SK-N-SH (cell line): ENCODE data around the gene CSRNP3. TPM values are rescaled to one million over a fixed set of nuclear protein-coding genes. Genes with fewer than 3 reads are reported as not detected.

Source experiments
- CTCF ChIA-PET: fragments of 300-600, 350-600 bp; formaldehyde crosslinking; extraction: SDS; loops from one replicate; lab custom pipeline; 2021; lab: Yijun Ruan, JAX
- POLR2A ChIA-PET: fragments of 350-600 bp; sonication (Branson Sonifier 250); formaldehyde crosslinking; extraction: SDS; loops from one replicate; lab custom pipeline; 2020; ENCODE audit warnings: antibody characterized with exemption, inconsistent platforms; lab: Yijun Ruan, JAX
- DNase-seq: peaks from one replicate; pipeline ENCODE4 v3.0.0; 2012
- H2AFZ ChIP-seq: fragments of 200-600 bp; sonication (generic); 2 replicates; pipeline ENCODE4 v1.8.1; 2016; ENCODE audit warnings: antibody characterized with exemption, mild to moderate bottlenecking, low read depth
- H3F3A ChIP-seq: fragments of 200-600 bp; sonication (generic); replicated peaks from 2 replicates; pipeline ENCODE3; 2016; ENCODE audit warnings: antibody characterized with exemption, mild to moderate bottlenecking; ENCODE audit not compliant: insufficient read depth
- H3K27ac ChIP-seq, 2 experiments: fragments of 200-500 bp in 1 of 2; fragments of 200-600 bp in 1 of 2; sonication (Bioruptor generic) in 1 of 2; sonication (generic), shearing (Covaris generic) in 1 of 2; 2 replicates each; pipeline versions ENCODE4 v1.5.1 to v1.6.1; 2014 to 2016; ENCODE audit warnings: low read depth in 2 of 2, inconsistent platforms in 1 of 2, low read length in 1 of 2, mild to moderate bottlenecking in 1 of 2, mixed read lengths in 1 of 2
- H3K27me3 ChIP-seq: fragments of 200-600 bp; sonication (generic), shearing (Covaris generic); 2 replicates; pipeline ENCODE4 v1.6.1; 2016; ENCODE audit warnings: mixed run types; ENCODE audit not compliant: insufficient read depth
- H3K36me3 ChIP-seq, 2 experiments: fragments of 200-500 bp in 1 of 2; fragments of 200-600 bp in 1 of 2; sonication (Bioruptor generic) in 1 of 2; sonication (generic) in 1 of 2; replicated peaks in 1 of 2; 2 replicates each; pipeline versions ENCODE3 to v1.5.1; 2014 to 2016; ENCODE audit warnings: low read length in 1 of 2, mild to moderate bottlenecking in 1 of 2; ENCODE audit not compliant: insufficient read depth in 2 of 2, control insufficient read depth in 1 of 2
- H3K4me1 ChIP-seq, 2 experiments: fragments of 200-500 bp in 1 of 2; fragments of 200-600 bp in 1 of 2; sonication (Bioruptor generic) in 1 of 2; sonication (generic), shearing (Covaris generic) in 1 of 2; 2 replicates each; pipeline versions ENCODE4 v1.5.1 to v1.6.1; 2014 to 2016; ENCODE audit warnings: low read depth in 1 of 2, low read length in 1 of 2, mixed run types in 1 of 2; ENCODE audit not compliant: insufficient read depth in 2 of 2, control insufficient read depth in 1 of 2
- H3K4me2 ChIP-seq: fragments of 200-600 bp; sonication (generic), shearing (Covaris generic); 2 replicates; pipeline ENCODE4 v1.6.1; 2017; ENCODE audit warnings: mixed run types
- H3K4me3 ChIP-seq, 2 experiments: fragments of 200-500 bp in 1 of 2; fragments of 200-600 bp in 1 of 2; sonication (Bioruptor generic) in 1 of 2; sonication (generic), shearing (Covaris generic) in 1 of 2; 2 replicates each; pipeline versions ENCODE4 v1.5.1 to v1.8.1; 2014 to 2016; ENCODE audit warnings: low read depth in 2 of 2, inconsistent platforms in 1 of 2, low read length in 1 of 2, mild to moderate bottlenecking in 1 of 2, mixed read lengths in 1 of 2, moderate library complexity in 1 of 2
- H3K79me2 ChIP-seq: fragments of 200-600 bp; sonication (generic); 2 replicates; pipeline ENCODE4 v1.8.1; 2017; ENCODE audit warnings: mild to moderate bottlenecking; ENCODE audit not compliant: insufficient read depth
- H3K9ac ChIP-seq: fragments of 200-600 bp; sonication (generic); 2 replicates; pipeline ENCODE4 v1.6.1; 2017; ENCODE audit warnings: mixed run types
- H3K9me2 ChIP-seq: fragments of 200-600 bp; sonication (generic); 2 replicates; pipeline ENCODE4 v1.6.1; 2017; ENCODE audit warnings: mixed run types
- H3K9me3 ChIP-seq: fragments of 200-600 bp; sonication (generic); 2 replicates; pipeline ENCODE4 v1.6.1; 2017; ENCODE audit warnings: mixed run types, mild to moderate bottlenecking, moderate library complexity
- H4K20me1 ChIP-seq: fragments of 200-600 bp; sonication (generic); 2 replicates; pipeline ENCODE4 v1.6.1; 2017; ENCODE audit warnings: mild to moderate bottlenecking, mixed run types; ENCODE audit not compliant: insufficient read depth
- FOSL2 ChIP-seq: IDR thresholded peaks from 2 replicates; pipeline ENCODE4 v1.4.0; 2012; ENCODE audit warnings: low read depth, mild to moderate bottlenecking, moderate library complexity, borderline replicate concordance
- GABPA ChIP-seq: IDR thresholded peaks from 2 replicates; pipeline ENCODE4 v1.4.0; 2012; ENCODE audit warnings: low read depth, mild to moderate bottlenecking
- GATA2 ChIP-seq: sonication (generic); formaldehyde crosslinking; IDR thresholded peaks from 2 replicates; pipeline ENCODE4 v1.5.0; 2020; ENCODE audit warnings: mild to moderate bottlenecking, missing genetic modification reagents
- JUND ChIP-seq: IDR thresholded peaks from 2 replicates; pipeline ENCODE4 v1.4.0; 2012
- POLR2AphosphoS5 ChIP-seq: IDR thresholded peaks from 2 replicates; pipeline ENCODE4 v1.6.1; 2012; ENCODE audit warnings: low read depth, low read length
- RAD21 ChIP-seq: IDR thresholded peaks from 2 replicates; pipeline ENCODE4 v1.6.1; 2012; ENCODE audit warnings: mild to moderate bottlenecking, low read length
- TCF12 ChIP-seq: IDR thresholded peaks from 2 replicates; pipeline ENCODE4 v1.4.0; 2012
- WGBS: methylation state at CpG from one replicate; pipeline ENCODE4 v1.1.6; 2017; ENCODE audit warnings: low lambda C conversion rate; 5-methylcytosine and 5-hydroxymethylcytosine counted together
- polyA plus RNA-seq, 3 experiments: library from polyadenylated mRNA; depleted of rRNA; stranded (reverse); fragments of >200 nt; gene quantifications; 2 replicates each; pipeline ENCODE4 v1.2.3, GENCODE V29; 2012
- TF ChIP-seq, protein P1 (sequence below): fragments of 150-350 bp; IDR thresholded peaks from 2 replicates; pipeline ENCODE4 v1.6.1; 2017; ENCODE audit warnings: antibody characterized with exemption, low read length, low read depth, borderline replicate concordance
- TF ChIP-seq, protein P2 (sequence below): IDR thresholded peaks from 2 replicates; pipeline ENCODE4 v1.4.0; 2012; ENCODE audit warnings: low read depth
- TF ChIP-seq, protein P3 (sequence below): IDR thresholded peaks from 2 replicates; pipeline ENCODE4 v1.6.1; 2012; ENCODE audit warnings: mild to moderate bottlenecking, low read depth, low read length, moderate library complexity
- TF ChIP-seq, protein P4 (sequence below): IDR thresholded peaks from 2 replicates; pipeline ENCODE4; 2012

CSRNP3 gene
- polyA plus RNA-seq, 1 of the 3 experiments (the other 2 are of a cell fraction), result 1.0 TPM

DNA sequence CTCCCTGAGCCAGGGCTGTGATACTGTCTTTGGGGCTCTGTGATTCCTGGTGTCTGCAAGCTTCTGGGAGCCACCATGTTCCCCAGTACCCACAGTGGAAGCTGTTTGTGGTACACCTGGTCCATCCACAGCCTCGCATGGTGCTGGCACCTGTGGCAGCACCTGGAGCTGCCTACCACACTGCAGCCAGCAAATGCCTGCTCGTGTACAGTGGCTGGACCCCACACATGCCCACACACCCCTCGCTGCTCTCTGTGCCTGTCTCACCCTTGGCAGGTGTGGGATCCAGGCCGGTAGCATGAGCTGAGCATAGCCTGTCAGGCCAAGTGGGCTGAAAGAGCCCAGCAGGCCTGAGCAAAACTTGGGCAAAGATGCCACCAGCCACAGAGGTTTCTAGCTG lies 41.8 kb upstream of the CSRNP3 start:
- ChIA-PET CTCF (interaction anchor here (1.3 kb wide), 1 partner anchor 24 kb away, joined by 4 read pairs; no protein-coding TSS in a partner anchor), POLR2A (no interaction called here)
- no peaks in the 10 kb centered on the region for H3K9me3 ChIP-seq
- peaks cover 3% of the 10 kb centered on the region for H3F3A ChIP-seq
- no peaks in the 10 kb centered on the region for H3K27me3 ChIP-seq
- H3K79me2 ChIP-seq, result no peaks in the 10 kb centered on the region
- H3K9ac ChIP-seq, result no peak overlapping the region
- no peak overlapping the region for H2AFZ ChIP-seq
- H3K4me2 ChIP-seq, result no peak overlapping the region
- no peak for DNase-seq
- H3K36me3 ChIP-seq, result no peaks in the 10 kb centered on the region
- H3K4me3 ChIP-seq, result no peak overlapping the region
- H3K27ac ChIP-seq, result no peak overlapping the region
- WGBS, result 100% methylated on average over 2 of the region's 4 CpGs
- no peaks in the 10 kb centered on the region for H3K9me2 ChIP-seq
- TF ChIP-seq GATA2 (CRISPR knock-in tag) (no peak), RAD21 (no peak), GABPA (no peak), TCF12 (no peak), FOSL2 (no peak), JUND (no peak)
- TF ChIP-seq, protein P1, sequence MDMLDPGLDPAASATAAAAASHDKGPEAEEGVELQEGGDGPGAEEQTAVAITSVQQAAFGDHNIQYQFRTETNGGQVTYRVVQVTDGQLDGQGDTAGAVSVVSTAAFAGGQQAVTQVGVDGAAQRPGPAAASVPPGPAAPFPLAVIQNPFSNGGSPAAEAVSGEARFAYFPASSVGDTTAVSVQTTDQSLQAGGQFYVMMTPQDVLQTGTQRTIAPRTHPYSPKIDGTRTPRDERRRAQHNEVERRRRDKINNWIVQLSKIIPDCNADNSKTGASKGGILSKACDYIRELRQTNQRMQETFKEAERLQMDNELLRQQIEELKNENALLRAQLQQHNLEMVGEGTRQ, result no peak
- TF ChIP-seq, protein P2, sequence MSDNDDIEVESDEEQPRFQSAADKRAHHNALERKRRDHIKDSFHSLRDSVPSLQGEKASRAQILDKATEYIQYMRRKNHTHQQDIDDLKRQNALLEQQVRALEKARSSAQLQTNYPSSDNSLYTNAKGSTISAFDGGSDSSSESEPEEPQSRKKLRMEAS, result no peak
- TF ChIP-seq, protein P3, sequence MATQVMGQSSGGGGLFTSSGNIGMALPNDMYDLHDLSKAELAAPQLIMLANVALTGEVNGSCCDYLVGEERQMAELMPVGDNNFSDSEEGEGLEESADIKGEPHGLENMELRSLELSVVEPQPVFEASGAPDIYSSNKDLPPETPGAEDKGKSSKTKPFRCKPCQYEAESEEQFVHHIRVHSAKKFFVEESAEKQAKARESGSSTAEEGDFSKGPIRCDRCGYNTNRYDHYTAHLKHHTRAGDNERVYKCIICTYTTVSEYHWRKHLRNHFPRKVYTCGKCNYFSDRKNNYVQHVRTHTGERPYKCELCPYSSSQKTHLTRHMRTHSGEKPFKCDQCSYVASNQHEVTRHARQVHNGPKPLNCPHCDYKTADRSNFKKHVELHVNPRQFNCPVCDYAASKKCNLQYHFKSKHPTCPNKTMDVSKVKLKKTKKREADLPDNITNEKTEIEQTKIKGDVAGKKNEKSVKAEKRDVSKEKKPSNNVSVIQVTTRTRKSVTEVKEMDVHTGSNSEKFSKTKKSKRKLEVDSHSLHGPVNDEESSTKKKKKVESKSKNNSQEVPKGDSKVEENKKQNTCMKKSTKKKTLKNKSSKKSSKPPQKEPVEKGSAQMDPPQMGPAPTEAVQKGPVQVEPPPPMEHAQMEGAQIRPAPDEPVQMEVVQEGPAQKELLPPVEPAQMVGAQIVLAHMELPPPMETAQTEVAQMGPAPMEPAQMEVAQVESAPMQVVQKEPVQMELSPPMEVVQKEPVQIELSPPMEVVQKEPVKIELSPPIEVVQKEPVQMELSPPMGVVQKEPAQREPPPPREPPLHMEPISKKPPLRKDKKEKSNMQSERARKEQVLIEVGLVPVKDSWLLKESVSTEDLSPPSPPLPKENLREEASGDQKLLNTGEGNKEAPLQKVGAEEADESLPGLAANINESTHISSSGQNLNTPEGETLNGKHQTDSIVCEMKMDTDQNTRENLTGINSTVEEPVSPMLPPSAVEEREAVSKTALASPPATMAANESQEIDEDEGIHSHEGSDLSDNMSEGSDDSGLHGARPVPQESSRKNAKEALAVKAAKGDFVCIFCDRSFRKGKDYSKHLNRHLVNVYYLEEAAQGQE, result no peak
- TF ChIP-seq, all 33 proteins: peak for 0
- H3K4me1 ChIP-seq, result peaks cover 0 to 10% of the 10 kb centered on the region in 2 experiments; a peak in 2 of 4 replicates
- H4K20me1 ChIP-seq, result no peaks in the 10 kb centered on the region

DNA sequence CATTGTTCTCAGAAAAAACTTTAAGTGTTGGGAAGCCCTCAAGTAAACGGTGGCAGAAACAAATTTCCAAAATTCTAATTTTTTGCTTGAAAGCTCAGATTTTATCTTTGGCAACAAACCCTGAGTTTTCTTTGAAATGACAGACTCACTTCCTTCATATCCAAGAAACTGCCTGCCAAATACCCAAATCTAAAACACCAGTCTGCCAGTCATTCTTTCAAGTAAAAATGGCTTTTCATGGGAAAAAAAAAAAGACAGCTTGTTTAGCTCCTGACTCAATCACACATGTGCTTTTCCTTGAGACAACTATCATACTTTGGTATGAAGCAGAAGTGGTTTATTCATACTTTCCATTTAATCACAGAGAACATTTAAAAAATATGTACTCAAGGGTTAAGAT lies 40.6 kb upstream of the CSRNP3 start:
- POLR2A ChIA-PET, result no interaction called here
- H3K36me3 ChIP-seq, result no peaks in the 10 kb centered on the region
- H3K9me2 ChIP-seq, result no peaks in the 10 kb centered on the region
- no peak overlapping the region for H2AFZ ChIP-seq
- H3K27me3 ChIP-seq, result no peaks in the 10 kb centered on the region
- no peaks in the 10 kb centered on the region for H4K20me1 ChIP-seq
- peak overlapping the region in 1 of 2 experiments; percentile 38; a peak in 2 of 4 replicates for H3K27ac ChIP-seq
- no peak overlapping the region for H3K9ac ChIP-seq
- TF ChIP-seq, protein P4, sequence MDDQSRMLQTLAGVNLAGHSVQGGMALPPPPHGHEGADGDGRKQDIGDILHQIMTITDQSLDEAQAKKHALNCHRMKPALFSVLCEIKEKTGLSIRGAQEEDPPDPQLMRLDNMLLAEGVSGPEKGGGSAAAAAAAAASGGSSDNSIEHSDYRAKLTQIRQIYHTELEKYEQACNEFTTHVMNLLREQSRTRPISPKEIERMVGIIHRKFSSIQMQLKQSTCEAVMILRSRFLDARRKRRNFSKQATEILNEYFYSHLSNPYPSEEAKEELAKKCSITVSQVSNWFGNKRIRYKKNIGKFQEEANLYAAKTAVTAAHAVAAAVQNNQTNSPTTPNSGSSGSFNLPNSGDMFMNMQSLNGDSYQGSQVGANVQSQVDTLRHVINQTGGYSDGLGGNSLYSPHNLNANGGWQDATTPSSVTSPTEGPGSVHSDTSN, result peak; percentile 33; the same call in 1 of the 2 replicates
- TF ChIP-seq POLR2AphosphoS5, result no peak
- no peaks in the 10 kb centered on the region for H3K9me3 ChIP-seq
- CTCF ChIA-PET, result interaction anchor here (1.3 kb wide), 1 partner anchor 25 kb away, joined by 4 read pairs; no protein-coding TSS in a partner anchor
- H3K4me1 ChIP-seq, result peaks cover 0 to 10% of the 10 kb centered on the region in 2 experiments; a peak in 2 of 4 replicates
- no peaks in the 10 kb centered on the region for H3K79me2 ChIP-seq
- H3K4me3 ChIP-seq, result no peak overlapping the region
- peaks cover 3% of the 10 kb centered on the region for H3F3A ChIP-seq
- 54% methylated on average over 1 of the region's 1 CpG for WGBS
- H3K4me2 ChIP-seq, result no peak overlapping the region
- no peak for DNase-seq
